HG03457 (cell line): ENCODE results near the gene ECM2.
"Not testable (repeated sequence)": the region's sequence is repeated elsewhere in the genome, so short reads cannot be mapped to it uniquely, and the experiment has no call there.

Experiments
- ATAC-seq: cut with Tn5 transposase; IDR thresholded peaks from one replicate; pipeline ENCODE4 v1.9.1; 2021; ENCODE audit warnings: moderate number of reproducible peaks; ENCODE audit not compliant: unreplicated experiment

Gene ECM2

GRCh38 chr9:92535940-92536850 is at the start of gene ECM2:
TSS of gene ECM2 (minus strand) at chr9:92535990. CDS start at chr9:92522866, 13,124 bp downstream.
- ATAC-seq: no peak

DNA sequence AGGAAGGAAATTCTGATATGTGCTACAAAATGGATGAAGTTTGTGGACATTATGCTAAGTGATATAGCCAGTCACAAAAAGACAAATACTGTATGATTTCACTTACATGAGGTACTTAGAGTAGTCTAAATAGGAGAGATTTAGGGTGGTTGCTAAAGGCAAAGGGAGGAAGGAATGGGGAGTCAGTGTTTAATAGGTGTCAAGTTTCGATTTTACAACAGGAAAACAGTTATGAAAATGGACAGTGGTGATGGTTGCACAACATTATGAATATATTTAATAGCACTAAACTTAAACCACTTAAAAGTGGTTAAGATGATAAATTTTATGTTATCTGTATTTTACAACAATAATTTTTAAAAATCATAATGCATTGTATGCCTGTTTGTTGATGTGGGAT is 40.4 kb upstream of the ECM2 start:
- ATAC-seq: no peak

DNA sequence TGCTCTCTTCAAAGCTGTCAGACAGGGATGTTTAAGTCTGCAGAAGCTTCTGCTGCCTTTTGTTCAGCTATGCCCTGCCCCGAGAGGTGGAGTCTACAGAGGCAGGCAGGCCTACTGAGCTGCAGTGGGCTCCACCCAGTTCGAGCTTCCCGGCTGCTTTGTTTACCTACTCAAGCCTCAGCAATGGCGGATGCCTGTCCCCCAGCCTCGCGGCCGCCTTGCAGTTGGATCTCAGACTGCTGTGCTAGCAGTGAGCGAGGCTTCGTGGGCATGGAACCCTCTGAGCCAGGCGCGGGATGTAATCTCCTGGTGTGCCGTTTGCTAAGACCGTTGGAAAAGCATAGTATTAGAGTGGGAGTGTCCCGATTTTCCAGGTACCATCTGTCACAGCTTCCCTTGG is 37.8 kb upstream of the ECM2 start:
- not testable (repeated sequence) for ATAC-seq

DNA sequence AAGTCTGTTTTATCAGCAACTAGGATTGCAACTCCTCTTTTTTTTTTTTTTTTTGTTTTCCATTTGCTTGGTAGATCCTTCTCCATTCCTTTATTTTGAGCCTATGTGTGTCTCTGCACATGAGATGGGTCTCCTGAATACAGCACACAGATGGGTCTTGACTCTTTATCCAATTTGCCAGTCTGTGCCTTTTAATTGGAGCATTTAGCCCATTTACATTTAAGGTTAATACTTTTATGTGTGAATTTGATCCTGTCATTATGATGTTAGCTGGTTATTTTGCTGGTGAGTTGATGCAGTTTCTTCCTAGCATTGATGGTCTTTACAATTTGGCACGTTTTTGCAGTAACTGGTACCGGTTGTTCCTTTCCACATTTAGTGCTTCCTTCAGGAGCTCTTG is 36.1 kb upstream of the ECM2 start:
- not testable (repeated sequence) for ATAC-seq

DNA sequence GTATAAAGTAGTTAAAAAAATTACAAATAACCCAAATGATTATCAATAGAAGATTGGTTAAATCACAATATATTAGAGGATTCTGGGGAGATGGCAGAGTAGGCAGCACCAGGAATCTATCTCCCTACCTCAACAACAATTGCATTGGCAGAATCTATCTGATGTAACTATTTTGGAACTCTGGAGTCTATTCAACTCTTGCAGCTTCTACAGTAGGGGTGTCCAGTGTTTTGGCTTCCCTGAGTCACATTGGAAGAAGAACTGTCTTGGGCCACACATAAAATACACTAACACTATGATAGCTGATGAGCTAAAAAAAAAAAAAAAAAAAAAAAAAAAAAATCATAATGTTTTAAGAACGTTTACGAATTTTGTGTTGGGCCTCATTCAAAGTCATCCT is 29.2 kb upstream of the ECM2 start:
- ATAC-seq: no peak

- no peak for ATAC-seq
These were observed 28.7 kb upstream of the ECM2 start for GRCh38 chr9:92564504-92564903.

- ATAC-seq: no peak
These were observed 27.6 kb upstream of the ECM2 start for GRCh38 chr9:92563116-92564100.

GRCh38 chr9:92562461-92562967 is 26.7 kb upstream of the ECM2 start:
- ATAC-seq: no peak

GRCh38 chr9:92561374-92562330 is 25.9 kb upstream of the ECM2 start:
- ATAC-seq: no peak

- no peak for ATAC-seq
These were observed 23.0 kb upstream of the ECM2 start for GRCh38 chr9:92558612-92559374.

- ATAC-seq: no peak
These were observed 15.0 kb upstream of the ECM2 start for GRCh38 chr9:92550765-92551164.

- no peak for ATAC-seq
These were observed 11.6 kb upstream of the ECM2 start for GRCh38 chr9:92547356-92547755.

- ATAC-seq: no peak
These were observed 9.3 kb upstream of the ECM2 start for GRCh38 chr9:92545002-92545510.

- ATAC-seq: no peak
These were observed 8.2 kb upstream of the ECM2 start for GRCh38 chr9:92543972-92544371.

DNA sequence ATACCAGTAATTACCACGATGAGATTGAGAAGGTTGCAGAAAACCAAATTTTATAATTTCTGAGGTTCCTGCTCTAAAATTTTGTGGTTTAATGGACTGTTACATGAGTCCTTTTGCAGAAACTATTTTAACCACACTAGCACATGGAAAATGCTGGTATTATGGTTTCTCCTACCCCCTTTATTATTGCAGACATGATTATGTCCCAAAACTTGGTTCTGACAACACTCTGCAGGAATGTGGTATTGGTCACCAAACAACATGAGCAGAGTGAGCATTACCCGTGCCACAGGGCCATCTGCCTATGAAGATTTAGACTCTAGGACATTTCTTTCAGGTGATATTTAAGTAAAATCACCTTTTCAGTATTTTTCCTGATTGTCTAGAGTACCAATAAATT is 2.8 kb upstream of the ECM2 start:
- ATAC-seq: no peak

DNA sequence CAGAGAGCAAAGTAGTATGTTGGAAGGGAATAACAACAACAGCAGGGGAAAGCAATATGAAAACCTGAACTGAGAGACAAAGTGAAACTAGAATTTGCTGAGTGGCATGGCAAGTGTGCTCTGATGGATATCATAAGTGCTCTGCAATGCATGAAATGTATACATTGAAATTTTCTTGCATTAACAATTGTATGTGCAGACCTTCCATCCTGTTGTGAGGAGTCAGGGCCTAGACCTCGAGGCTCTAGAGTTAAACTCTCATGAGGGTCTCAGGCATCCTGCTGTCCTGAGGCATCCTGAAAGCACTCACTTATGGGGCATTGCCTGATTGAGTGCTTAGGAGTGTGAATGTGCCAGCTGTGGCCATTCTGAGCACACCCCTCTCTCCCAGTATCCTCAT is 1.1 kb downstream of the ECM2 start:
- no peak for ATAC-seq

GRCh38 chr9:92534204-92534603 is 1.6 kb downstream of the ECM2 start:
- ATAC-seq: no peak

GRCh38 chr9:92530893-92531292 is 4.9 kb downstream of the ECM2 start:
- no peak for ATAC-seq

- ATAC-seq: no peak
These were observed 6.7 kb downstream of the ECM2 start for GRCh38 chr9:92529124-92529523.
